Ectodermal cell (in vitro differentiated cells): Measurements from ENCODE around the gene PFKL.
"Not testable (repeated sequence)": the region's sequence is repeated elsewhere in the genome, so short reads cannot be mapped to it uniquely, and the experiment has no call there.

ENCODE experiments used
- H3K27ac ChIP-seq: 2 replicates; pipeline ENCODE4 v1.7.0; 2013; ENCODE audit warnings: mild to moderate bottlenecking, low read depth, low read length; ENCODE audit not compliant: insufficient read depth, poor library complexity, severe bottlenecking
- H3K27me3 ChIP-seq: 2 replicates; pipeline ENCODE4 v1.7.0; 2013; ENCODE audit warnings: mild to moderate bottlenecking, low read length; ENCODE audit not compliant: insufficient read depth, control insufficient read depth, poor library complexity, severe bottlenecking
- H3K36me3 ChIP-seq: one replicate; pipeline ENCODE4 v1.7.0; 2013; ENCODE audit warnings: low read length; ENCODE audit not compliant: control insufficient read depth, insufficient read depth
- H3K4me1 ChIP-seq: one replicate; pipeline ENCODE4 v1.7.0; 2013; ENCODE audit warnings: low read length; ENCODE audit not compliant: control insufficient read depth, insufficient read depth
- H3K4me3 ChIP-seq: 2 replicates; pipeline ENCODE4 v1.7.0; 2013; ENCODE audit warnings: low read depth, low read length, control low read depth; ENCODE audit not compliant: insufficient read depth
- H3K9me3 ChIP-seq: 2 replicates; pipeline ENCODE4 v1.7.0; 2013; ENCODE audit warnings: mild to moderate bottlenecking, low read length, moderate library complexity; ENCODE audit not compliant: control insufficient read depth
- WGBS, 2 experiments: methylation state at CpG; one replicate each; pipeline ENCODE4 v1.1.7; 2013; ENCODE audit warnings: missing lambda C conversion rate in 2 of 2; 5-methylcytosine and 5-hydroxymethylcytosine counted together

The PFKL gene

GRCh38 chr21:44302573-44303401 is 2.9 kb downstream of the PFKL start:
- not testable (repeated sequence) for H3K9me3 ChIP-seq, H3K36me3 ChIP-seq, H3K27ac ChIP-seq, H3K4me3 ChIP-seq
- H3K4me1 ChIP-seq, result peaks cover 25% of the 10 kb centered on the region
- H3K27me3 ChIP-seq, result peaks cover 17% of the 10 kb centered on the region
- WGBS, 2 experiments, result 92 to 93% methylated on average over 23 of the region's 23 CpGs

GRCh38 chr21:44303490-44303981 is 3.7 kb downstream of the PFKL start:
- 85 to 88% methylated on average over 12 of the region's 12 CpGs for WGBS, 2 experiments
- peaks cover 25% of the 10 kb centered on the region for H3K4me1 ChIP-seq
- H3K4me3 ChIP-seq, result no peak overlapping the region
- no peaks in the 10 kb centered on the region for H3K36me3 ChIP-seq
- no peaks in the 10 kb centered on the region for H3K9me3 ChIP-seq
- H3K27ac ChIP-seq, result peak overlapping the region; percentile 3
- peaks cover 10% of the 10 kb centered on the region for H3K27me3 ChIP-seq

GRCh38 chr21:44304011-44304616 is 4.3 kb downstream of the PFKL start:
- Histone ChIP-seq H3K4me3 (no peak overlapping the region), H3K27me3 (peaks cover 5% of the 10 kb centered on the region), H3K4me1 (peaks cover 25% of the 10 kb centered on the region), H3K27ac (no peak overlapping the region), H3K9me3 (no peaks in the 10 kb centered on the region), H3K36me3 (no peaks in the 10 kb centered on the region)
- WGBS, 2 experiments, result 76 to 78% methylated on average over 16 of the region's 16 CpGs

- WGBS, 2 experiments, result 83 to 84% methylated on average over 8 of the region's 8 CpGs
- H3K9me3 ChIP-seq, result no peaks in the 10 kb centered on the region
- no peaks in the 10 kb centered on the region for H3K36me3 ChIP-seq
- no peaks in the 10 kb centered on the region for H3K27me3 ChIP-seq
- H3K27ac ChIP-seq, result no peak overlapping the region
- H3K4me1 ChIP-seq, result peaks cover 25% of the 10 kb centered on the region
- H3K4me3 ChIP-seq, result no peak overlapping the region
Measured at GRCh38 chr21:44304877-44305293, 5.0 kb downstream of the PFKL start.

GRCh38 chr21:44305691-44306090 is 5.8 kb downstream of the PFKL start:
- WGBS, 2 experiments, result 91 to 93% methylated on average over 9 of the region's 9 CpGs
- no peak overlapping the region for H3K4me3 ChIP-seq
- H3K9me3 ChIP-seq, result no peaks in the 10 kb centered on the region
- no peaks in the 10 kb centered on the region for H3K36me3 ChIP-seq
- H3K4me1 ChIP-seq, result peaks cover 25% of the 10 kb centered on the region
- no peak overlapping the region for H3K27ac ChIP-seq
- H3K27me3 ChIP-seq, result no peaks in the 10 kb centered on the region

GRCh38 chr21:44306936-44307704 is 7.3 kb downstream of the PFKL start:
- Histone ChIP-seq H3K27ac (no peak overlapping the region), H3K27me3 (no peaks in the 10 kb centered on the region), H3K4me1 (peaks cover 25% of the 10 kb centered on the region)

GRCh38 chr21:44310628-44311507 is 11.0 kb downstream of the PFKL start:
- Histone ChIP-seq H3K4me3 (no peak overlapping the region), H3K27ac (no peak overlapping the region), H3K27me3 (no peaks in the 10 kb centered on the region), H3K4me1 (peaks cover 8% of the 10 kb centered on the region), H3K9me3 (no peaks in the 10 kb centered on the region), H3K36me3 (peaks cover 23% of the 10 kb centered on the region)
- WGBS, 2 experiments, result 93 to 96% methylated on average over 28 of the region's 28 CpGs

More at GRCh38 chr21:44306936-44307704, 7.3 kb downstream of the PFKL start:
- Histone ChIP-seq H3K4me3 (no peak overlapping the region), H3K36me3 (peaks cover 12% of the 10 kb centered on the region), H3K9me3 (no peaks in the 10 kb centered on the region)
- 90 to 93% methylated on average over 21 of the region's 21 CpGs for WGBS, 2 experiments

GRCh38 chr21:44312089-44312488 is 12.2 kb downstream of the PFKL start:
- no peaks in the 10 kb centered on the region for H3K27me3 ChIP-seq
- no peak overlapping the region for H3K4me3 ChIP-seq
- no peaks in the 10 kb centered on the region for H3K9me3 ChIP-seq
- H3K36me3 ChIP-seq, result peaks cover 23% of the 10 kb centered on the region
- no peak overlapping the region for H3K27ac ChIP-seq
- 95% methylated on average over 22 of the region's 22 CpGs for WGBS, 2 experiments
- peaks cover 1% of the 10 kb centered on the region for H3K4me1 ChIP-seq

- H3K9me3 ChIP-seq, result no peaks in the 10 kb centered on the region
- no peaks in the 10 kb centered on the region for H3K27me3 ChIP-seq
- H3K36me3 ChIP-seq, result peaks cover 23% of the 10 kb centered on the region
- no peaks in the 10 kb centered on the region for H3K4me1 ChIP-seq
- H3K4me3 ChIP-seq, result no peak overlapping the region
- 95 to 96% methylated on average over 19 of the region's 19 CpGs for WGBS, 2 experiments
- no peak overlapping the region for H3K27ac ChIP-seq
Measured at GRCh38 chr21:44312716-44313115, 12.9 kb downstream of the PFKL start.
